T47D (cell line): ENCODE results near the gene MYO15B.

Source experiments
- DNase-seq, 2 experiments: peaks; one replicate each; pipeline versions ENCODE4 v3.0.0 to v3.0.0-alpha.2; 2011 to 2012; ENCODE audit warnings: low read depth in 1 of 2, low spot score in 1 of 2
- JUND ChIP-seq: IDR thresholded peaks from 2 replicates; pipeline ENCODE4 v1.6.1; 2012; ENCODE audit warnings: low read depth
- in situ Hi-C: cut with HindIII; loops from 2 replicates; pipeline ENCODE4 v1.10.0; 2016; ENCODE audit warnings: low sequenced_read_pairs, low pct_unique_long_range_greater_than_20kb

The MYO15B gene

DNA sequence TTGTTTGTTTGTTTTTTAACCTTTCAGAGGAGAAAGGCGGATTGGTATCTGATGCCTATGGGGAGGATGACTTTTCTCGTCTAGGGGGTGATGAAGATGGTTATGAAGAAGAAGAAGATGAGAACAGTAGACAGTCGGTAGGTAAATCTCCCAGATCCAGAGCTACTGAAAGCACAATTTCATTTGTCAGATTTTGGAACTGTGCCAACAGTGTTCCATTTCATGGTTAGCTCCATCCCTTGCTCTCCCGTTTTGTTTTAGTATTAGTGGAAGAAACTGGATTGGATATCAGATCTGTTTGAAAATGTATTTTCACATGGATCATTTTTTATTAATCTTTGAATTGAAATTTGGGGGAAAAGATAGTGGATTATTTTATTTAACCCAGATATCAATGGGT lies 80.9 kb downstream of the MYO15B start:
- no peak for DNase-seq
- TF ChIP-seq JUND = no peak
- in situ Hi-C loops = no loop called here

DNA sequence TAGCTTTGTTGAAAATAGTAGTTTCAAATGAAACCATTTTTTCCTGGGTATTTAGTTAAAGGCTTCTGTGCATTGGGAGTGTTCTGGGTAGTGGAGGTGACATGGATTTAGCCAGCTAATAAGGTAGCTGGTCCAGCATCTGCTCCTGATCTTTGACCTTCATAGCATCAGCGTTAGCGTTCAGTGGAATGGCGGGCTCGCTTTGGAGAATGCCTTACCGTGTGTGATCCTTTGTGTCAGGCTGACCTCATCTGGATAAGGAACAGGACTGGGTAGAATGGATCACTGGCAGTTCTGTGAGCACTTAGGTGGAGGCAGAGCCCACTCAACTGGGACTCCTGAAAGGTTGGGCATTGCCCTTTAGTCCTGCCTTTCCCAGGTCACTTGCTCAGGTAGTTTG lies 83.3 kb downstream of the MYO15B start:
- no peak for DNase-seq
- in situ Hi-C loops = no loop called here
- TF ChIP-seq JUND = no peak

DNA sequence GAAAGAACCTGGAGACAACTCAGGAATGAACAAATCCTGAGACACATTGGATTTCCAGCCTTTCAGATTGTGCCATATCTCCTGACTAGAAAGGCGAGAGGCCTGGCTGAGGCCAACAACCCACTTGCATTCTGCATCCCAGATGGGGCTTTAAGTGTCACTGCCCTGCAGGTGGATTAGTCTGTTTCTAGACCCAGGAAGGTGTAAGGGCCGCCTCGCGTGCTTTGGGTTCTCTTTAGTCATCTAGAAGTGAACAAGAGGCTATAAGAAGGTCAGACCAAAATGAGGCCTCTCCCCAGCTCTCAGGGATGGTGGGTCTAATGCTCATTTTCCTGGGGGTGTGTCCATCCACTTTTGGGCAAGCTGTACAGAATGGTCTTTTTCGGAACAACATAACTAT lies 84.4 kb downstream of the MYO15B start:
- in situ Hi-C loops = no loop called here
- no peak for TF ChIP-seq JUND
- DNase-seq = no peak

DNA sequence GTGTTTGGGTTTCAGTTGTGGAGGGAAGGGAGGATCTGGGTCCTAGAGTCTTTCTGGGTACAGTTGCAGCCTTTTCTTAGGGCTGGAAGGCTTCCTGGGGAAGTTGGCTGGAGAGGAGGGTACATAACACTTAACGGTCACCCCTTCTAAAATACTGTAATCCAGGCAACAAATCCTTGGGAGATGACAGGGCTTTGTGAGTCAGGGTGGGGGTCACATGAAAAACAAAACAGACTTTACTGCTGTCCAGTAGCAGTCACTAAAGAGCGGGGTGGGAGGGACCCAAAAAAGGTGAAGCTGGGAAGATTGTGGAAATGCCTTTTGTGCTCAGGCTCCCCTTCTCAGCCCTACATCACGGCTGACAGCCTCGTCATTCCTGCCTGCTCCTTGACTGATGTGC lies 85.9 kb downstream of the MYO15B start:
- TF ChIP-seq JUND = no peak
- DNase-seq = no peak
- in situ Hi-C loops = no loop called here
